SU-DHL-6 (cell line): ENCODE data around the gene SUCO.

ENCODE experiments used
- H2AFZ ChIP-seq: fragments of 200-600 bp; sonication (generic); 2 replicates; pipeline ENCODE4 v1.6.1; 2014; ENCODE audit warnings: low read depth, mild to moderate bottlenecking, moderate library complexity, mixed read lengths, antibody characterized with exemption, low read length; ENCODE audit not compliant: severe bottlenecking
- H3F3A ChIP-seq: fragments of 200-600 bp; shearing (Covaris generic); 2 replicates; pipeline ENCODE4 v1.6.0; 2016; ENCODE audit warnings: antibody characterized with exemption, mild to moderate bottlenecking; ENCODE audit not compliant: insufficient read depth
- H3K27ac ChIP-seq: fragments of 200-600 bp; sonication (generic); 2 replicates; pipeline ENCODE4 v1.5.1; 2016; ENCODE audit warnings: low read depth, mild to moderate bottlenecking, low read length, moderate library complexity, mixed read lengths
- H3K27me3 ChIP-seq: fragments of 200-600 bp; sonication (generic), shearing (Covaris generic); 2 replicates; pipeline ENCODE4 v1.6.0; 2014; ENCODE audit warnings: mild to moderate bottlenecking, low read length
- H3K36me3 ChIP-seq: fragments of 200-600 bp; sonication (generic); 2 replicates; pipeline ENCODE4 v1.6.1; 2014; ENCODE audit warnings: mild to moderate bottlenecking, low read length, mixed read lengths
- H3K4me2 ChIP-seq: fragments of 300-600, 200-600 bp; shearing (Covaris generic), sonication (generic); 2 replicates; pipeline ENCODE4 v1.6.0; 2014; ENCODE audit warnings: low read length, low read depth, mild to moderate bottlenecking; ENCODE audit not compliant: poor library complexity, severe bottlenecking
- H3K4me3 ChIP-seq: fragments of 200-600 bp; sonication (generic); 2 replicates; pipeline ENCODE4 v1.5.1; 2014; ENCODE audit warnings: antibody characterized with exemption, low read length, mild to moderate bottlenecking, mixed read lengths; ENCODE audit not compliant: insufficient read depth, poor library complexity, severe bottlenecking
- H3K79me2 ChIP-seq: fragments of 200-600 bp; sonication (generic); 2 replicates; pipeline ENCODE4 v1.6.1; 2014; ENCODE audit warnings: mild to moderate bottlenecking, low read length, moderate library complexity; ENCODE audit not compliant: insufficient read depth
- H3K9ac ChIP-seq: fragments of 200-600 bp; sonication (generic); 2 replicates; pipeline ENCODE4 v1.7.0; 2014; ENCODE audit warnings: mild to moderate bottlenecking, low read length
- H3K9me2 ChIP-seq: fragments of 200-600 bp; sonication (generic); replicated peaks from 2 replicates; pipeline ENCODE4 v1.6.1; 2014; ENCODE audit warnings: low read length; ENCODE audit not compliant: insufficient read depth
- H3K9me3 ChIP-seq: fragments of 200-600 bp; sonication (generic); 2 replicates; pipeline ENCODE4 v1.6.1; 2014; ENCODE audit warnings: low read length, mixed read lengths; ENCODE audit not compliant: insufficient read depth
- H4K20me1 ChIP-seq: fragments of 200-600 bp; sonication (generic); 2 replicates; pipeline ENCODE4 v1.6.1; 2014; ENCODE audit warnings: low read depth, mild to moderate bottlenecking, antibody characterized with exemption, low read length, moderate library complexity, mixed read lengths
- EZH2phosphoT487 ChIP-seq: fragments of 200-600 bp; sonication (generic), shearing (Covaris generic); conservative IDR thresholded peaks from 2 replicates; pipeline ENCODE4 v1.6.1; 2018; ENCODE audit warnings: mild to moderate bottlenecking, antibody characterized with exemption, low read length, moderate library complexity, mixed read lengths
- TF ChIP-seq, protein P1 (sequence below): fragments of 200-600 bp; sonication (generic); IDR thresholded peaks from one replicate; pipeline ENCODE4 v1.5.1; 2017; ENCODE audit warnings: antibody characterized with exemption, mild to moderate bottlenecking, low read length, moderate library complexity; ENCODE audit not compliant: insufficient read depth, poor library complexity, severe bottlenecking

The SUCO gene

GRCh38 chr1:172628401-172628800 is 95.5 kb downstream of the SUCO start:
- Histone ChIP-seq H3K9me2 (no peaks in the 10 kb centered on the region), H3K9ac (no peak overlapping the region), H3K4me3 (no peak overlapping the region), H2AFZ (no peak overlapping the region), H3K9me3 (no peaks in the 10 kb centered on the region), H3K27ac (no peak overlapping the region), H3K36me3 (no peaks in the 10 kb centered on the region), H3K4me2 (no peak overlapping the region), H4K20me1 (no peaks in the 10 kb centered on the region), H3F3A (no peaks in the 10 kb centered on the region), H3K27me3 (no peaks in the 10 kb centered on the region), H3K79me2 (no peaks in the 10 kb centered on the region)
- TF ChIP-seq, protein P1, sequence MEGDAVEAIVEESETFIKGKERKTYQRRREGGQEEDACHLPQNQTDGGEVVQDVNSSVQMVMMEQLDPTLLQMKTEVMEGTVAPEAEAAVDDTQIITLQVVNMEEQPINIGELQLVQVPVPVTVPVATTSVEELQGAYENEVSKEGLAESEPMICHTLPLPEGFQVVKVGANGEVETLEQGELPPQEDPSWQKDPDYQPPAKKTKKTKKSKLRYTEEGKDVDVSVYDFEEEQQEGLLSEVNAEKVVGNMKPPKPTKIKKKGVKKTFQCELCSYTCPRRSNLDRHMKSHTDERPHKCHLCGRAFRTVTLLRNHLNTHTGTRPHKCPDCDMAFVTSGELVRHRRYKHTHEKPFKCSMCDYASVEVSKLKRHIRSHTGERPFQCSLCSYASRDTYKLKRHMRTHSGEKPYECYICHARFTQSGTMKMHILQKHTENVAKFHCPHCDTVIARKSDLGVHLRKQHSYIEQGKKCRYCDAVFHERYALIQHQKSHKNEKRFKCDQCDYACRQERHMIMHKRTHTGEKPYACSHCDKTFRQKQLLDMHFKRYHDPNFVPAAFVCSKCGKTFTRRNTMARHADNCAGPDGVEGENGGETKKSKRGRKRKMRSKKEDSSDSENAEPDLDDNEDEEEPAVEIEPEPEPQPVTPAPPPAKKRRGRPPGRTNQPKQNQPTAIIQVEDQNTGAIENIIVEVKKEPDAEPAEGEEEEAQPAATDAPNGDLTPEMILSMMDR, result no peak
- TF ChIP-seq EZH2phosphoT487, result no peak

DNA sequence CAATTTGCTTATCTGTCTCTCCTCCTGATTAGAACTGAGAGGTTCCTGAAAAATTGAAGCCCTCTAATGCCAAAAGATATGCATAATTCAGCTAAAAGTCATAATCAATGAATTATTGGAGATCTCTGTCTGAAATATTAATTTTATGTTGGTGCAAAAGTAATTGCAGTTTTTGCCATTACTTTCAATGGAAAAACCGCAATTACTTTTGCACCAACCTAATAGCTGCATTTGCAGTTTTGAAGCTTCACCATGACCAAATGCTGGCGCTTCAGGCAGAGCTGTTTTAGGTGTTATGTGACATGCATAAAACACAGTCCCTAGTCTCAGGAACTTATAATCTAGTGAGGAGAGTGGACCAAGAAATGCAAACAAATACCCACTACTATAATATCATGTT is 96.2 kb downstream of the SUCO start:
- Histone ChIP-seq H3K9ac (no peak overlapping the region), H3K9me2 (no peaks in the 10 kb centered on the region), H3K4me2 (no peak overlapping the region), H3K4me3 (no peak overlapping the region), H3K9me3 (no peaks in the 10 kb centered on the region), H2AFZ (no peak overlapping the region), H3K36me3 (no peaks in the 10 kb centered on the region), H3K27ac (no peak overlapping the region), H3K27me3 (no peaks in the 10 kb centered on the region), H3F3A (no peaks in the 10 kb centered on the region), H3K79me2 (no peaks in the 10 kb centered on the region), H4K20me1 (no peaks in the 10 kb centered on the region)
- TF ChIP-seq, protein P1, result no peak
- TF ChIP-seq EZH2phosphoT487, result no peak

- H3K9me3 ChIP-seq, result no peaks in the 10 kb centered on the region
- H3K9ac ChIP-seq, result no peak overlapping the region
- H3K79me2 ChIP-seq, result no peaks in the 10 kb centered on the region
- no peaks in the 10 kb centered on the region for H3F3A ChIP-seq
- no peak overlapping the region for H2AFZ ChIP-seq
- H3K4me3 ChIP-seq, result no peak overlapping the region
- H3K27ac ChIP-seq, result no peak overlapping the region
- H3K36me3 ChIP-seq, result no peaks in the 10 kb centered on the region
- TF ChIP-seq EZH2phosphoT487, result no peak
- TF ChIP-seq, protein P1, result no peak
- no peak overlapping the region for H3K4me2 ChIP-seq
- H4K20me1 ChIP-seq, result no peaks in the 10 kb centered on the region
- no peaks in the 10 kb centered on the region for H3K9me2 ChIP-seq
- no peaks in the 10 kb centered on the region for H3K27me3 ChIP-seq
Measured at GRCh38 chr1:172629638-172630037, 96.7 kb downstream of the SUCO start.
